LNCAP (cell line): ENCODE measurements around the gene MRM1.

ENCODE experiments used
- CTCF ChIP-seq: fragments of 450-650 bp; IDR thresholded peaks from 2 replicates; pipeline ENCODE4 v1.5.1; 2017; ENCODE audit warnings: mild to moderate bottlenecking

The MRM1 gene

GRCh38 chr17:36590082-36590481, 11.3 kb upstream of the MRM1 start:
- TF ChIP-seq CTCF, result no peak

DNA sequence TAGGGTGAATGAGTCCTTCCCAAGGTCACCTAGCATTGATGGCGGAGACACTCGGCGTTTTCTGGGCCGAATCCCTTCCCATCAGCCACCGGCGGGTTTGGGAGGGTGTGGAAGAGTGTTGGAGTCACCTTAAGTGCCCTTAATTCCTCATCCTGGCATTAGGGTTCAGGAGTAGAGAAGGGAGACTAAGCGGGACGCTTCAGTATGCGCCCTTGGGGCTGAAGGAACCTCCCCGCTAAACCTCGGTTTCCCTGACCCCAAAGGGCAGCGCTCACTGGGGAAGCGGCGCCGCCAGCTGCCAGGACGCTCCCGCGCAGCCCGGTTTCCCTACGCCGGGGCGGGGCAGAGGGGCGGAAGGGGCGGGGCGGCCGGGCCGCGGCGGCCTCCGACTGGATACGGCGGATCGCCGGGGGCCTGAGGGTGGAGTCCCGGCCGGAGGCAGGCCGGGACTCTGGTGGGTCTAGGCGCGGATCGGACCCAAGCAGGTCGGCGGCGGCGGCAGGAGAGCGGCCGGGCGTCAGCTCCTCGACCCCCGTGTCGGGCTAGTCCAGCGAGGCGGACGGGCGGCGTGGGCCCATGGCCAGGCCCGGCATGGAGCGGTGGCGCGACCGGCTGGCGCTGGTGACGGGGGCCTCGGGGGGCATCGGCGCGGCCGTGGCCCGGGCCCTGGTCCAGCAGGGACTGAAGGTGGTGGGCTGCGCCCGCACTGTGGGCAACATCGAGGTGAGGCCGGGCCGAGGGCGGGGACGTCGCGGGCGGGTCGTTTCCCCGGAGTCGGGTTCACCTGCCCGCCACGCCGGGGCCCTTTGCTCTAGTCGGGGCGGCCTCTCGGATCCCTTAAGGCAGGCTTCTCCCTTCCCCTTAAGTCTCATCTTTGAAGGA, 9.7 kb upstream of the MRM1 start, which contains the start of gene DHRS11:
DHRS11 (plus strand) TSS at position 446 of the 882 bp plus-strand sequence; CDS start at position 577, 131 bp downstream.
- TF ChIP-seq CTCF, result no peak

DNA sequence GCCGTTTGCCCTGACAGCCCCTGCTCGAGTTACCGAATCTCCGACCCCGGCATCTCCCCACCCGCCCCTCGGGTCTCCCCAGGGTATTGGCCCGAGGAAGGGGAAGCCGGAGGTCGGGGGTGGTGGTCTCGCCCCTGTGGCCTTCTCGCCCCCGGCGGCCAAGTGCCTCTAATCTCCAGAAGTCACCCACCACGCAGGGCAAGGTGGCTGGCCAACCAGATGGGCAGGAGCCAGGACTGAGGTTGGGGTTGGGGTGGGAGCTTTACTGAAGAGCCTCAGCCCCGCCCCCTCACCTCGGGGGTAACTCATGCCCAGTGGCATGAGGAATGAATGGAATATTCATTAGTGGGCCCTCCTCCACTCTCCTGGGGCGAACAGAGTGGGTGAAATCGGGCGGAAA, 9.1 kb upstream of the MRM1 start:
- no peak for TF ChIP-seq CTCF

- TF ChIP-seq CTCF, result no peak
Measured at GRCh38 chr17:36592716-36593321, 8.6 kb upstream of the MRM1 start.

GRCh38 chr17:36593656-36594316, 7.6 kb upstream of the MRM1 start:
- no peak for TF ChIP-seq CTCF

DNA sequence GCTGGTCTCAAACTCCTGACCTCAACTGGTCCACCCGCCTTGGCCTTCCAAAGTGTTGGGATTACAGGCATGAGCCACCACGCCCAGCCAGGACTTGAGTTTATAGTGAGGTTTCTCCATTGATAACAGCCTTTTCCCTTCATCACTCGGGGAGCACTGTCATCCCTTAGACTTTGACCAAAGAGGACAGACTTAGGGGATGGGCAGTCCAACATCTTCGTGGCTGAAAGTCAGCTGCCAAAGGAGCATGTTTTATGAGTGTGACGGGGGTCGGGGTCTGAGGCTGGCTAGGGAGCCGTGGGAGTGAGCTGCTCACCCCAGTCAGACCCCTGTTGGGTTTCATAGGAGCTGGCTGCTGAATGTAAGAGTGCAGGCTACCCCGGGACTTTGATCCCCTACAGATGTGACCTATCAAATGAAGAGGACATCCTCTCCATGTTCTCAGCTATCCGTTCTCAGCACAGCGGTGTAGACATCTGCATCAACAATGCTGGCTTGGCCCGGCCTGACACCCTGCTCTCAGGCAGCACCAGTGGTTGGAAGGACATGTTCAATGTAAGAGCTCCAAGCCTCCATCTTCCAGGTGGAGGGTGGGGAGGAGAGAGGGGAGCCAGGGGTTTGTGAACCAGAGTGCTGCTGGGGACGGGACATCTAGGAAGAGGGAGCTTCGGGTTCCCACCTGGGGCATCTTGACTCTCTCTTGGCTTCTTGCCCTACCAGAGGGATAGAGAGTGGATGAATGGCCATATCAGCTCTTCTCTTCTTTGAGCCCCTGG, 6.6 kb upstream of the MRM1 start:
- TF ChIP-seq CTCF, result no peak

- no peak for TF ChIP-seq CTCF
Measured at GRCh38 chr17:36597226-36597625, 4.2 kb upstream of the MRM1 start.
